Hepatocyte (in vitro differentiated cells): ENCODE results near the gene SLC8A1. TPM values are rescaled to one million over a fixed set of nuclear protein-coding genes. Genes with fewer than 3 reads are reported as not detected.

Experiments
- DNase-seq: peaks from one replicate; pipeline ENCODE4 v3.0.0-alpha.2; 2016; ENCODE audit warnings: low spot score
- H2AFZ ChIP-seq: fragments of 200-600 bp; sonication (generic); 2 replicates; pipeline ENCODE4 v1.6.0; 2016; ENCODE audit warnings: antibody characterized with exemption, mild to moderate bottlenecking
- H3K27ac ChIP-seq: fragments of 200-600 bp; sonication (generic); 2 replicates; pipeline ENCODE4 v1.5.1; 2016; ENCODE audit warnings: mild to moderate bottlenecking
- H3K27me3 ChIP-seq: fragments of 200-600 bp; sonication (generic); 2 replicates; pipeline ENCODE4 v1.6.1; 2016
- H3K36me3 ChIP-seq: fragments of 200-600 bp; sonication (generic); replicated peaks from 2 replicates; pipeline ENCODE4 v1.5.1; 2016; ENCODE audit warnings: low read depth; ENCODE audit not compliant: insufficient read depth
- H3K4me1 ChIP-seq: fragments of 200-600 bp; sonication (generic); 2 replicates; pipeline ENCODE4 v1.5.1; 2016; ENCODE audit warnings: mild to moderate bottlenecking, moderate library complexity; ENCODE audit not compliant: insufficient read depth
- H3K4me2 ChIP-seq: fragments of 200-600 bp; sonication (generic); 2 replicates; pipeline ENCODE4 v1.6.0; 2016
- H3K4me3 ChIP-seq: fragments of 200-600 bp; sonication (generic); 2 replicates; pipeline ENCODE4 v1.5.1; 2016; ENCODE audit warnings: mild to moderate bottlenecking
- H3K79me2 ChIP-seq: fragments of 200-600 bp; sonication (generic); 2 replicates; pipeline ENCODE4 v1.6.0; 2017; ENCODE audit warnings: mild to moderate bottlenecking
- H3K9me2 ChIP-seq: fragments of 200-600 bp; sonication (generic); replicated peaks from 2 replicates; pipeline ENCODE4 v1.6.0; 2017; ENCODE audit warnings: mild to moderate bottlenecking; ENCODE audit not compliant: insufficient read depth
- H3K9me3 ChIP-seq: fragments of 200-600 bp; sonication (generic); 2 replicates; pipeline ENCODE4 v1.5.1; 2016; ENCODE audit warnings: low read depth, mild to moderate bottlenecking
- H4K20me1 ChIP-seq: fragments of 200-600 bp; sonication (generic); 2 replicates; pipeline ENCODE4 v1.6.0; 2016; ENCODE audit warnings: mild to moderate bottlenecking; ENCODE audit not compliant: insufficient read depth, poor library complexity, severe bottlenecking
- EZH2 ChIP-seq: fragments of 200-600 bp; sonication (generic); IDR thresholded peaks from 2 replicates; pipeline ENCODE4 v1.6.1; 2016; ENCODE audit warnings: antibody characterized with exemption, mild to moderate bottlenecking, borderline replicate concordance
- EZH2phosphoT487 ChIP-seq: fragments of 200-600 bp; sonication (generic); IDR thresholded peaks from one replicate; pipeline ENCODE4 v1.6.1; 2018; ENCODE audit warnings: antibody characterized with exemption, mild to moderate bottlenecking, low read depth, moderate library complexity; ENCODE audit not compliant: unreplicated experiment, severe bottlenecking
- WGBS: methylation state at CpG from one replicate; pipeline ENCODE4 v1.1.6; 2016; ENCODE audit warnings: low lambda C conversion rate; ENCODE audit errors: missing lambda C conversion rate; 5-methylcytosine and 5-hydroxymethylcytosine counted together
- polyA plus RNA-seq: library from polyadenylated mRNA; unstranded; fragments of >200 nt; fragmentation: Nextera tagmentation; extraction: Ambion mirVana; gene quantifications from 2 replicates; pipeline ENCODE4 v1.2.1, GENCODE V29; 2016
- total RNA-seq: library from RNA; depleted of rRNA; stranded (reverse); fragments of >200 nt; gene quantifications from 2 replicates; pipeline ENCODE4 v1.2.3, GENCODE V29; 2014
- TF ChIP-seq, protein P1 (sequence below): fragments of 200-600 bp; sonication (generic); IDR thresholded peaks from 2 replicates; pipeline ENCODE4 v1.5.1; 2016; ENCODE audit warnings: antibody characterized with exemption, mild to moderate bottlenecking; ENCODE audit not compliant: poor library complexity

The SLC8A1 gene
- total and polyA plus RNA-seq, 2 experiments from 2014 or later = 2.2 to 8.9 TPM

DNA sequence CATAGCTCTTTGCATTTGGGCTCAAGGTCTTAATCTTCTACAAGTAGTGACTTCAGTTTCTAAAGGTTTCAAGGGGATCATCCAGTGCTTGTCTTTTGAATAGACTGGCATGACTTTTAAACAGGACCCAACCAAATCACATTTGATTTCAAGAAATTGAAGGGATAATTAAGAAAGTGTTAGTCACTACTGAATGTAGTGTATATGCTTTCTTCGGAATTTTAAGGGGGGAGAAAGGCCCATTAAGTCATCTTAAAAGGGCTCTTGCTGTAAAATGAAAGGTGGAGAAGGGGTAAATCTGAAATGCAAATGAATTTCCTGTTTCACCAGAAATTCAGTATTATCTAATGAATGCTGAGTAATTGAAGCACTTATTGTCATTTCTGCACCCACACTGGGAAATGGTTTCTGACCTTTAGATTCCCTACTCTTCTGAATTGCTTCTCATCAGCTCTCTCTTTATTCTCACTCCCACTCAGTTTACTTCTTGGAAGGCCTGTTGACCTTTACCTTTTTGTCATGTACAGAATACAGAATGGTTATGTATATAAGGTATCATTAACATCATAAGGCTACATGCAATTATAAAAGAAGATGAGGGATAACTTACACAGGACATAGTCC is 241.4 kb downstream of the SLC8A1 start:
- no peak overlapping the region for H2AFZ ChIP-seq
- no peaks in the 10 kb centered on the region for H3K4me1 ChIP-seq

DNA sequence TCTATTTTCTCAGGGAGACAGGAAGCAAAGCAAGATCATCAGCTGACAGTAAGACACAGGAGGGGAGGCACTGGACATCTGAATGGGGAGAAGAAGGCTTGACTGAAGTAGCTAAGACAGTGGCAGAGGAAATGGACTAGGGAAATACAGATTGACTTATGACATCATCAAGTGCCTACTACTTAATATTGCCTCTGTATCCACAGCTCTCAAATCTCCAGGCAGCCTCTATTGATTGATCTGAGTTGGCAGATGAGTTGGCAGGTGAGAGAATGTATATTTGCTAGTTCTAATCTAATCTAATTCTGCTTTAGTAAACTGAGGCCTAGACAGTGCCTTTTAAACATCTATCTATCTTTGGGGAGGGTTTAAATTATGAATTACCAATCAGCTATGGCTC is 242.1 kb downstream of the SLC8A1 start:
- Histone ChIP-seq H3K27me3 (no peaks in the 10 kb centered on the region), H3K4me1 (no peaks in the 10 kb centered on the region), H3K9me2 (no peaks in the 10 kb centered on the region), H4K20me1 (no peaks in the 10 kb centered on the region), H3K36me3 (no peaks in the 10 kb centered on the region), H3K4me3 (no peak overlapping the region), H3K27ac (no peak overlapping the region), H2AFZ (no peak overlapping the region), H3K4me2 (no peak overlapping the region), H3K79me2 (no peaks in the 10 kb centered on the region), H3K9me3 (no peaks in the 10 kb centered on the region)
- TF ChIP-seq EZH2 (no peak), EZH2phosphoT487 (no peak)
- TF ChIP-seq, protein P1, sequence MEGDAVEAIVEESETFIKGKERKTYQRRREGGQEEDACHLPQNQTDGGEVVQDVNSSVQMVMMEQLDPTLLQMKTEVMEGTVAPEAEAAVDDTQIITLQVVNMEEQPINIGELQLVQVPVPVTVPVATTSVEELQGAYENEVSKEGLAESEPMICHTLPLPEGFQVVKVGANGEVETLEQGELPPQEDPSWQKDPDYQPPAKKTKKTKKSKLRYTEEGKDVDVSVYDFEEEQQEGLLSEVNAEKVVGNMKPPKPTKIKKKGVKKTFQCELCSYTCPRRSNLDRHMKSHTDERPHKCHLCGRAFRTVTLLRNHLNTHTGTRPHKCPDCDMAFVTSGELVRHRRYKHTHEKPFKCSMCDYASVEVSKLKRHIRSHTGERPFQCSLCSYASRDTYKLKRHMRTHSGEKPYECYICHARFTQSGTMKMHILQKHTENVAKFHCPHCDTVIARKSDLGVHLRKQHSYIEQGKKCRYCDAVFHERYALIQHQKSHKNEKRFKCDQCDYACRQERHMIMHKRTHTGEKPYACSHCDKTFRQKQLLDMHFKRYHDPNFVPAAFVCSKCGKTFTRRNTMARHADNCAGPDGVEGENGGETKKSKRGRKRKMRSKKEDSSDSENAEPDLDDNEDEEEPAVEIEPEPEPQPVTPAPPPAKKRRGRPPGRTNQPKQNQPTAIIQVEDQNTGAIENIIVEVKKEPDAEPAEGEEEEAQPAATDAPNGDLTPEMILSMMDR = no peak
- DNase-seq = no peak

More for the DNA sequence above, 241.4 kb downstream of the SLC8A1 start:
- Histone ChIP-seq H3K79me2 (no peaks in the 10 kb centered on the region), H3K36me3 (no peaks in the 10 kb centered on the region), H4K20me1 (no peaks in the 10 kb centered on the region), H3K9me2 (no peaks in the 10 kb centered on the region), H3K27ac (no peak overlapping the region), H3K9me3 (no peaks in the 10 kb centered on the region), H3K4me2 (no peak overlapping the region), H3K27me3 (no peaks in the 10 kb centered on the region), H3K4me3 (no peak overlapping the region)
- no peak for DNase-seq
- 65% methylated on average over 1 of the region's 1 CpG for WGBS
- TF ChIP-seq EZH2phosphoT487 = no peak
- TF ChIP-seq, protein P1 = no peak
- no peak for TF ChIP-seq EZH2

DNA sequence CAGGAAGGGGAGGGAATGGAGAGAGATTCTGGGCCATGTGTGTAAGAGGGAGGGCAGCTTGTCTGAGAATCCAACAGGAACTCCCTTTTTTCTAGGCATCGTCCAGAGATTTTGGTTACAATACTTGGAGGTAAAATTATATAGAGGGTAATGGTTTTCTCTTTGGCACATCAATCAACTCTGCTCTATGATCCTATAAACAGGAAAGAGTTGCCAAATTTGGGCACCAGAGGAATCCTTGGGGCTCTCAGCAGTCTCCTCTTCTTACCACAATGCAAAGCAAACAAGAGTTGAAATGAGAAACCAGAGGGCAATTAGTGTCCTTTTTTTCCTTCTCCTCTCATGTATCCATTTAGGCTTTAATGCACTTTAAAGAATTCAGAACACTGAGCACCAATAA is 243.4 kb downstream of the SLC8A1 start:
- TF ChIP-seq, protein P1 = no peak
- TF ChIP-seq EZH2phosphoT487 (no peak), EZH2 (no peak)
- Histone ChIP-seq H3K9me3 (no peaks in the 10 kb centered on the region), H3K79me2 (no peaks in the 10 kb centered on the region), H4K20me1 (no peaks in the 10 kb centered on the region), H3K9me2 (no peaks in the 10 kb centered on the region), H3K27me3 (no peaks in the 10 kb centered on the region), H3K4me3 (no peak overlapping the region), H3K36me3 (no peaks in the 10 kb centered on the region), H3K4me2 (no peak overlapping the region), H3K27ac (no peak overlapping the region), H2AFZ (no peak overlapping the region), H3K4me1 (no peaks in the 10 kb centered on the region)
- no peak for DNase-seq
- 67% methylated on average over 1 of the region's 1 CpG for WGBS

DNA sequence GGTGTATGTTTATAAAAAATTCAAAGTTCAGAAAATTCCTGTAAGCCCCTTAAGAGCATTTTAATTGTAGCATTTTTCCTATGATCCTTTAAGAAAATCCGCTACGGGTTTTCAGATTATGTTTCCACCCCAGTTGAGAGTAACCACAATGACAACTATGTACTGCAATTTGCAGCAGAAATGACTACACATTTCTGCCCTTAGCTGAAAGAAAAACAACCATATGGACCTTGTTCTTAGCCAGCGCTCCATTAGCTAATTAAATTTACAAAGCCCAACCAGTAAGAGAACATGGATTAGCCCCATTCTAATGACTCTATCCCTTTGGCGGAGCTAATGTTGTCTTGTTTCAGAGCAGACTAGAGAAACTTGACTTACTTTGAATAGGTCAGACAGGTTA is 247.6 kb downstream of the SLC8A1 start:
- no peaks in the 10 kb centered on the region for H3K36me3 ChIP-seq
- no peak overlapping the region for H3K4me2 ChIP-seq
- no peak overlapping the region for H2AFZ ChIP-seq
- H3K27me3 ChIP-seq = no peaks in the 10 kb centered on the region
- peaks cover 9% of the 10 kb centered on the region for H3K4me1 ChIP-seq
- 60% methylated on average over 4 of the region's 4 CpGs for WGBS
- H3K9me3 ChIP-seq = no peaks in the 10 kb centered on the region
- H3K9me2 ChIP-seq = no peaks in the 10 kb centered on the region
- no peaks in the 10 kb centered on the region for H4K20me1 ChIP-seq
- H3K79me2 ChIP-seq = no peaks in the 10 kb centered on the region
- peak overlapping the region; percentile 35 for H3K27ac ChIP-seq
- no peak for DNase-seq
- TF ChIP-seq, protein P1 = no peak
- no peak for TF ChIP-seq EZH2phosphoT487
- TF ChIP-seq EZH2 = no peak
- no peak overlapping the region for H3K4me3 ChIP-seq
